Coronary artery (tissue), 2 donors: ENCODE results near the gene NDUFB7.

Source experiments
- DNase-seq: peaks from one replicate; pipeline ENCODE4 v3.0.0-alpha.2; 2017; ENCODE audit warnings: low spot score
- H3K27ac ChIP-seq, 2 donors: fragments of 200-600 bp; sonication (generic); one replicate each; pipeline ENCODE4 v1.5.1; 2016 to 2019
- H3K4me3 ChIP-seq: fragments of 200-600 bp; sonication (generic); 2 replicates; pipeline ENCODE4 v1.5.1; 2016; ENCODE audit warnings: mild to moderate bottlenecking, moderate library complexity
- TF ChIP-seq, protein P1 (sequence below): fragments of 200-600 bp; sonication (generic); IDR thresholded peaks from one replicate; pipeline ENCODE4 v1.5.1; 2019; ENCODE audit warnings: antibody characterized with exemption

NDUFB7 gene

DNA sequence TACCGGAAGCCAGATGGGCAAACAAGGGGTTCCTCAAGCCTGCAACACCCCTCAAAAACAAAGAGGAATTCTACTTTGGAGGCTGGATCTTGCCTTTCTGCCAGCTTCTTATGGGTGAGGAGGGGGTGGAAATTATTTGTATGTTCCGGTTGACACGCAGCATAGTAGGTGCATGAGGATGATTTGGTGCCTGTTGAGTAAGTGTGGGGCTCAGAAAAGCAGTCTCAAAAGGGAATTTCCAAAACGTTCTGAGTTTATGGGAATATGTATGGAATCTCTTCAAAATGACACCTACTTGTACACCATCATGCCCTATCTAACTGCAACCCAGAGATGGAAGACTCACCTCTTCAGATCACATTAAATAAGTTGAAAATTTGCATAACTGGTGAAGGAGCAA lies 45.4 kb downstream of the NDUFB7 start:
- Histone ChIP-seq H3K27ac (no peak overlapping the region), H3K4me3 (no peak overlapping the region)
- DNase-seq, result no peak
- TF ChIP-seq, protein P1, sequence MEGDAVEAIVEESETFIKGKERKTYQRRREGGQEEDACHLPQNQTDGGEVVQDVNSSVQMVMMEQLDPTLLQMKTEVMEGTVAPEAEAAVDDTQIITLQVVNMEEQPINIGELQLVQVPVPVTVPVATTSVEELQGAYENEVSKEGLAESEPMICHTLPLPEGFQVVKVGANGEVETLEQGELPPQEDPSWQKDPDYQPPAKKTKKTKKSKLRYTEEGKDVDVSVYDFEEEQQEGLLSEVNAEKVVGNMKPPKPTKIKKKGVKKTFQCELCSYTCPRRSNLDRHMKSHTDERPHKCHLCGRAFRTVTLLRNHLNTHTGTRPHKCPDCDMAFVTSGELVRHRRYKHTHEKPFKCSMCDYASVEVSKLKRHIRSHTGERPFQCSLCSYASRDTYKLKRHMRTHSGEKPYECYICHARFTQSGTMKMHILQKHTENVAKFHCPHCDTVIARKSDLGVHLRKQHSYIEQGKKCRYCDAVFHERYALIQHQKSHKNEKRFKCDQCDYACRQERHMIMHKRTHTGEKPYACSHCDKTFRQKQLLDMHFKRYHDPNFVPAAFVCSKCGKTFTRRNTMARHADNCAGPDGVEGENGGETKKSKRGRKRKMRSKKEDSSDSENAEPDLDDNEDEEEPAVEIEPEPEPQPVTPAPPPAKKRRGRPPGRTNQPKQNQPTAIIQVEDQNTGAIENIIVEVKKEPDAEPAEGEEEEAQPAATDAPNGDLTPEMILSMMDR, result no peak

DNA sequence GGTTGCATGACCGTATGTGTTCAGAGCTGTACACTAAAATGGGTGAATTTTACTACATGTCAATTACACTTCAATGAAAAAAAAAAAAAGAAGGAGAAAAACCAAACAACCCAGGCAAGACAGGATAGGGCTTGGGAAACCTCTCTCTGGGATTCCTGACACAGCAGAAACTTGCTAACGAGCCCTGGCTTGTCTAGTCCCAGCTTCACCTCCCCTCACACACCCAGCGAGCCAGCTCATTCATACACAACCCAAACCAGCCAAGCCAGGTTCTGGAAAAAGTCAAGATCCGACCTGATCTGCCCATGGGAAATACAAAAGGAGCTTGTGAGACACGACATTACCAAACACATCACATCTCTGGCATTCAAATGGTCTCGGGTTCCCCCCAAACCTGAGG lies 46.1 kb downstream of the NDUFB7 start:
- no peak overlapping the region for H3K27ac ChIP-seq
- no peak overlapping the region for H3K4me3 ChIP-seq
- no peak for DNase-seq
- TF ChIP-seq, protein P1, result no peak

DNA sequence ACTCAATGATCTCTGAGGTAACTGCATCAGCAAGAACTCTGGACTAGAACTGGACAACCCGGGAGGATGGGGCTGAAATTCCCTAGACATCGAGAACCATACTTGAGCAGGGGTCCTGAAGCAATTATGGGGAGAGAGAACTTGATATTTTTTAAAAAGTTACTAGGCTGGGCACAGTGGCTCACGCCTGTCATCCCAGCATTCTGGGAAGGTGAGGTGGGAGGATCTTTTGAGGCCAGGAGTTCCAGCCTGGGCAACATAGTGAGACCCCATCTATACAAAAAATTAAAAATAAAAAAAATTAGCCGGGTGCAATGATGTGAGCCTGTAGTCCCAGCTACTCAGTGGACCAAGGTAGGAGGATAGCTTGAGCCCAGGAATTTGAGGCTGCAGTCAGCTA lies 51.3 kb downstream of the NDUFB7 start:
- Histone ChIP-seq H3K4me3 (no peak overlapping the region), H3K27ac (no peak overlapping the region)
- DNase-seq, result no peak
- TF ChIP-seq, protein P1, result no peak

DNA sequence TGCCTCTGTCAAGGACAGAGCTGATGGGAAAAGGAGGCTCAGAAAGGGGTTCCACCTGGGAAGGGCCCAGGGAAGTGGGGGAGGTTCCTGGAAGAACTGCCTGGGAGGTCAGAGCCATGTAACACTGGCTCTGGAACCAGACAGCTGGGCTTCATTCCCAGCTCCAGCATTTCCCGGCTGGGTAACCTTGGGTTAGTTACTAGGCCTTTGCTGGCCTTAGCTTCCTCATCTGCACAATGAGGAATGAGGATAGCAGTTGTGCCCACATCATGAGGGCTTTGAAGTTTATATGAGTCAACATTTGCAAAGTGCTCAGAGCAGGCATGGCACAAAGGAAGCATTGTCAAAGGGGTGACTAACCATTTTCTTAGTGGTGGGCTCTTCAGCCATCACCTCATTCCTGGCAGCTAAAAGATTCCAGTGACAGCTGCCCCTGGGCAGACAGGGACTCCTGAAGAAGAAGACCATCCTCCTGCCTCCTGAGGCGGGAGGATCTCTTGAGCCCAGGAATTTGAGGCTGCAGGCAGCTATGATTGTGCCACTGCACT lies 51.9 kb downstream of the NDUFB7 start:
- no peak for DNase-seq

DNA sequence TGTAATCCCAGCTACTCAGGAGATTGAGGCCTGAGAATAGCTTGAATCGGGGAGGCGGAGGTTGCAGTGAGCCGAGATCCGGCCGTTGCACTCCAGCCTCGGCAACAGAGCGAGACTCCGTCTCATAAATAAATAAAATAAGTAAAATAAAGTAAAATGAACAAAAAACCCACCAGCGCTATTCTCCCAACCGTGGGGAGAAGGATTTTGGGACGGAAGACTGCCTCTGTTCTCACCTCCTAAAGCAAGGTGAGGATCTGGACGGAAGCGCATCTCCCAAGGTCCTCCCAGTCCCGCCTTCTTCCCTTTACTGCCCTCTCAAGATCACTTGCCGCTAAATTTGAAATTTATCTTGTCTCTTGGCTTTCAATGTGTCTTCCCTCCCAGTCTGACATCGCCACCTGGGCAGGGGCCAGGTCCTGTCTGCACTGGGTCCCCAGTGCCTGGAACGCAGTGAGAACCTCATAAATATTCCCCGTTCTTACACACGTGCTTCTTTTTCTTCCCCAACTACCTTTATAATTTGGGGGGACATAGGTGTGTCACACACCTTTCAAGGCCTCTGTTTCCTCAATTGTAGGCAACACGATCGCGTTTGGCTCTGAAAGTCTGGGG lies 52.5 kb downstream of the NDUFB7 start:
- peak overlapping the region; percentile 87 for H3K4me3 ChIP-seq
- no peak for DNase-seq
- peak overlapping the region; percentile 98 to 100 for H3K27ac ChIP-seq
- TF ChIP-seq, protein P1, result no peak

More for the DNA sequence above, 51.9 kb downstream of the NDUFB7 start:
- TF ChIP-seq, protein P1, result no peak
- no peak overlapping the region for H3K4me3 ChIP-seq
- H3K27ac ChIP-seq, result peak overlapping the region in 1 of 2 donors; percentile 26

DNA sequence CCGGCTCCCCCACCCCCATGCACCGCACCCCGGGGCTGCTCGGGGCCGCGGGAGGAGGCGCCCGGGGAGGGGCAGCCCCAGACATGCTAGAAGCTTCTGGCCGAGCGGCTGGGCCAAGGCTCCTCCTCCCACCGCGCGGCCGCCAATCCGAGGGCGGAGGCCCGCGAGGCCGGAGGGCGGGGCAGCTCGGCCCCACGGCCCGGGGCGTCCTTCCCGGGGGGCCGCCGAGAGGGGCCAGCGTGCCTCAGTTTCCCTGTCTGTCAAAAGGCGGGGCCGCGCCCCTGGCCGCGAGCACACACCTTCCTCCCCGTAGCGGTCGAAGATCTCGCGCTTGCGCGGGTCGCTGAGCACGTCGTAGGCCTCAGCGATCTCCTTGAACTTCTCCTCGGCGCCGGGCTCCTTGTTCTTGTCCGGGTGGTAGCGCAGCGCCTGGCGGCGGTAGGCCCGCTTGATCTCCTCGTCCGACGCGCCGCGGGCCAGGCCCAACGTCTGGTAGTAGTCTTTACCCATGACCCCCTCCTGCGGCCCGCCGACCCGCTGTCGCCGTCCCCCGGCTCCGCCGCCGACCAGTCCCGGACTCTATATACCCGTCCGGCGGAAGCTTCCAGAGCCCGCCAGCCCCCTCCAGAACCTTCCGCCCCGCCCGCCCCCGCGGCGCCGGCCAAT lies 53.9 kb downstream of the NDUFB7 start, which contains the start of gene DNAJB1:
TSS of gene DNAJB1 (minus strand) at position 558 of the 666 bp plus-strand sequence. CDS start at position 510, 48 bp downstream.
- peak within 1 kb of the TSS; percentile 98 to 100 for H3K27ac ChIP-seq
- peak; percentile 90 for DNase-seq
- peak within 1 kb of the TSS; percentile 87 for H3K4me3 ChIP-seq
- TF ChIP-seq, protein P1, result no peak

DNA sequence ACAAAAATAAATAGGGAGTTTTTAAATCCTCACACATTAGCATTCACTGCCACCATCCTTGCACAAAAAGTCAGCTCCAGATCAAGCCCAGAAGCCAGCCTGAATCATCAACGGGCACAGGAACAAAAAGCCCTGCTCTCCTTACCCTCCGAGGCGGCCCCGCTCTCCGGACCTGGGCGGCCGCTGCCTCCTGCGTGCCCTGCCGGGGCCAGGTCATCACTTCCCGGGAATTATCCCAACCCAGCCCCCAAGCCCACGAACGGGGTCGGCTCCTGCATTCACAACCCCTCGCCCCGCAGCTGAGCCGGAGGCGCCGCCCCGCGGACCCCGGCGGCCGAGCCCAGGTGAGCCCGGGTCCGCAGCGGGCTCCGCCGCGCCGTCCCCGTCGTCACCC lies 54.4 kb downstream of the NDUFB7 start:
- Histone ChIP-seq H3K27ac (peak overlapping the region; percentile 98 to 100), H3K4me3 (peak overlapping the region; percentile 87)
- TF ChIP-seq, protein P1, result no peak
- DNase-seq, result no peak
